ENCODE results near the gene KDM5A.
A peak's percentile ranks its signal among the peaks of the same experiment; 100 is the strongest.
"Not testable (repeated sequence)": the region's sequence is repeated elsewhere in the genome, so short reads cannot be mapped to it uniquely, and the experiment has no call there.

The KDM5A gene

DNA sequence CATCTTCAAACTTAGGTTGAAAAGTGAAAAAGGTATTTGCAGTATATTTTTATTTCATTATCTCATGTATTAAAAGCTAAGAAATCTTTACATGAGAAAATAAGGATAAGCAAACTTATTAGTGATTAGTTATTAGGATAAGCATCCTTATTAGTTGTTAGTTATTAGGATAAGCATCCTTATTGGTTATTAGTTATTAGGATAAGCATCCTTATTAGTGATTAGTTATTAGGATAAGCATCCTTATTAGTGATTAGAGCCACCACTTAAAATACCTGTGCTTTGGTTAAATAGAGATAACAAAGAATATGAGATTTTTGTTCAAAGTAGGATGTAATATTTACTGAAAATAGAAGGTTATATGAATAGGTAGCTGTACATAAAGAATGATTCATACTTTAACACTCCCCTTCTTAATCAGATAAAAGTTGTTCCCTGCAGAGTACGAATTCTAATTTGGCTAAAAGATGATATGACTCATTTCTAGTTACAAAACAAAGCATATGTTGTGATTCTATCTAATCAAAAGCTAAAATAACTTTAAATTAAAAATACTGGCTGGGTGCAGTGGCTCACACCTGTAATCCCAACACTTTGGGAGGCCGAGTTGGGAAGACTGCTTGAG lies 56.4 kb downstream of the KDM5A start:
- DNase-seq (ENCODE audit: low spot score), result no peak

DNA sequence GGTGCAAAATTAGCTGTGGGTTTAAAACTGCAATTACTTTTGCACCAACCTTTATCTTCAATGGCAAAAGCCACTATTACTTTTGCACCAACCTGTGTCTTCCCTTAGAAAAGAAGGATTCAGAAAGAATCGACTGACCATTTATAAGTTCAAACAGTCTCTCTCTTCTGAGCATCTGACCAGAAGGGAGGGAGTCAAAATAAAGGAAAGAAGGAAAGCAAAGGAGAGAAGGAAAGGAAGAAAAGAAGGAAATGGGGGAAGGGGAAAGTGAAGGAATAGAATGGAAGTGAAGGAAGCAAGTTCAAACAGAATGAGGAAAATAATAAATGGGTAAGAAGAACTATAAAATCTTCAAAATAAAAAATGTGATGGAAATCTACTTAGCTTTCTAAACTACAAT lies 57.8 kb downstream of the KDM5A start:
- DNase-seq (ENCODE audit: low spot score), result no peak

DNA sequence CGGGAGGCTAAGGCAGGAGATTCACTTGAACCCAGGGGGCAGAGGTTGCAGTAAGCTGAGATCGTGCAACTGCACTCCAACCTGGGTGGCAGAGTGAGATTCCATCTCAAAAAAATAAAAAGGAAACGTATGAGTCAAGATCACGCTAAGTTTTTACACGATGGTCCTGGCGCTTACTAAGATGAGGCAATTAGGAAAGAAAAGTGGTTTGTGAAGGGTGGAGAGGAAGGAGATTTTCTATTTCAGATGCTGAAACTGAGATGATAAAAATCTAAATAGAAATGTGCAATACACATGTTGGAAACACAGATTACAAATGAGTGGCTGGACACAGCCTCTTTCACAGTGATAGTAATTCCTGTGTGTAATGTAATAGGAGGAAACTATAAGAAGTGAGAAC lies 63.2 kb downstream of the KDM5A start:
- no peak for DNase-seq (ENCODE audit: low spot score)

DNA sequence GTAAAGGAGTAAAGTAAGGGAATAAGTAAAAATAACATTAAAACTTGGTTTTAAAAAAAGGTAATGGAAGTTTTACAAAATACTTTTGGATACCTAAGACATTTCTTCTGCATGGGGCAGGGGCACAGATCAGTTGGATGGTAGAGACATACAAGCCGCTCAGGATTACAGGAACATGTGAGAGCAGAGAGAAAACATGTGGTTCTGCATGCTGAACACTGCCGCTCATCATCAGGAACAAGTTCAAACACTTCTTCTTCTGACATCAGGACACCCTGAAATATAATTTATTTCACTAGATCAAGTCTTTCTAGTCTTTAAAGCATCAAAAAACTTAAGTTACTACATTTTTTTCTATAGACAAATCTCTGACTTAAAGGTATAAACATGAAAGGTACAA lies 65.6 kb downstream of the KDM5A start:
- DNase-seq (ENCODE audit: low spot score), result no peak

DNA sequence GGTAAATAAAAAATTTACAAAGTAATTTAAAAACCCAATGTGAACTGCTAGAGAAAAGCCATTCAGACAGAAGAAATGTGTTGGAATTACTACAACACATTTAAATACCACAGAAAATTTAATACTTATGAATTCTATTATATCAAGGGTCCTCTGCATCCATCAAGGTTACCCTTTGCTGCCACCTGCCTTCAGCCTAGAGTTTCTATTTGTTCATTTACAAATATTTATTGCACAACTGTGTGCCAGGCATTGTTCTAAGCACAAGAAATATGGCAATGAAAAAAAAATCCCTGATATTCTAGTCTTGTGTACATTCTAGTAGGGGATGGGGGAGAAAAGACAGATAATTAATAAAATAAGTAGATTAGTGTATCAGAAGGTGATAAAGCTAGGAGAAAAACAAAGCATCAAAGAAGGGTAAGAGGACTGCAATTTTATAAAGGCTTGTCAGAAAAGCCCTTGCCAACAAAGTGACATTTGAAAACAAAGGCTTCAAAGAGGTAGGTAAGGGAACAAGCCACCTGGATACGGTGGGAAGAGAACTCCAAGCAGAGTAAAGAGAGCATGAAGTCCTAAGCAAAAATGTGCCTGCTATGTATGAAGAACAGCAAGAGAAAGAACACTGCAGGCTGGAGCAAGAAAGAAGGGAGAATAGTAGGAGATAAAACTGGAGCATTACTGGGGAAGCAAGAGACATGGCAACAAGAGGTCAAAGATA lies 67.4 kb downstream of the KDM5A start:
- DNase-seq (ENCODE audit: low spot score), result no peak

GRCh38 chr12:318759-319515 lies 70.2 kb downstream of the KDM5A start:
- peak; percentile 11 for DNase-seq (ENCODE audit: low spot score)

GRCh38 chr12:308511-308910 lies 80.6 kb downstream of the KDM5A start:
- DNase-seq (ENCODE audit: low spot score), result no peak

DNA sequence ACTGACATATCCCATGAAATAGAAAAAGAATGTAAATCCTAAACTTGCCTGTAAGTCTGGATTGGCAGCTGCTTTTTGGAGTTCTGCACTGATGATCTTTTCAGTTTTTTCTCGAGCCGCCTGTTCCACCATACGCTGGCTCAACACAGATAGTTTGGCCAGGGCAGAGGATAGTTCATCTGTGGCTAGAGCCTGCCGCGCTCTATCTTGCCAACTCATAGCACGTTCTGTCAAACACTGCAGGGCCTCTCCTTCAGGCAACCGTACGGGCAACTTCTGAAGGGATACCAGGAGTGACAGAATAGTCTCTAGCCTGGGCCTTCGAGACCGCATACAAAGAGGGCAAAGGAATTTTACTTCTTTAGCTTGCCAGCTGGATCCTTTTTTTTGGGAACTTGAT lies 81.7 kb downstream of the KDM5A start:
- no peak for DNase-seq (ENCODE audit: low spot score)

- peak; percentile 5 for DNase-seq (ENCODE audit: low spot score)
Measured at GRCh38 chr12:304805-305204, 84.3 kb downstream of the KDM5A start.

- not testable (repeated sequence) for DNase-seq (ENCODE audit: low spot score)
Measured at GRCh38 chr12:302766-303165, 86.4 kb downstream of the KDM5A start.

DNA sequence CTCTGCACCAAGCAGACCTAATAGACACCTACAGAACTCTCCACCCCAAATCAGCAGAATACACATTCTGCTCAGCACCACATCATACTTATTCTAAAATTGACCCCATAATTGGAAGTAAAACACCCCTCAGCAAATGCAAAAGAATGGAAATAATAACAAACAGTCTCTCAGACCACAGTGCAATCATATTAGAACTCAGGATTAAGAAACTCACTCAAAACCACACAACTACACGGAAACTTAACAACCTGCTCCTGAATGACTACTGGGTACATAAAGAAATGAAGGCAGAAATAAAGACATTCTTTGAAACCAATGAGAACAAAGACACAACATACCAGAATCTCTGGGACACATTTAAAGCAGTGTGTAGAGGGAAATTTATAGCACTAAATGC lies 89.0 kb downstream of the KDM5A start:
- DNase-seq (ENCODE audit: low spot score), result not testable (repeated sequence)

DNA sequence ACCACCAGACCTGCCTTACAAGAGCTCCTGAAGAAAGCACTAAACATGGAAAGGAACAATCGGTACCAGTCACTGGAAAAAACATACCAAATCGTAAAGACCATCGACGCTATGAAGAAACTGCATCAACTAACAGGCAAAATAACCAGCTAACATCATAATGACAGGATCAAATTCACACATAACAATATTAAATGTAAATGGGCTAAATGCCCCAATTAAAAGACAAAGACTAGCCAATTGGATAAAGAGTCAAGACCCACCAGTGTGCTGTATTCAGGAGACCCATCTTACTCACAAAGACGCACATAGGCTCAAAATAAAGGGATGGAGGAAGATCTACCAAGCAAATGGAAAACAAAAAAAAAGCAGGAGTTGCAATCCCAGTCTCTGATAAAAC lies 89.6 kb downstream of the KDM5A start:
- not testable (repeated sequence) for DNase-seq (ENCODE audit: low spot score)

GRCh38 chr12:298059-298458 lies 91.1 kb downstream of the KDM5A start:
- not testable (repeated sequence) for DNase-seq (ENCODE audit: low spot score)

- no peak for DNase-seq (ENCODE audit: low spot score)
Measured at GRCh38 chr12:295132-295531, 94.0 kb downstream of the KDM5A start.

DNA sequence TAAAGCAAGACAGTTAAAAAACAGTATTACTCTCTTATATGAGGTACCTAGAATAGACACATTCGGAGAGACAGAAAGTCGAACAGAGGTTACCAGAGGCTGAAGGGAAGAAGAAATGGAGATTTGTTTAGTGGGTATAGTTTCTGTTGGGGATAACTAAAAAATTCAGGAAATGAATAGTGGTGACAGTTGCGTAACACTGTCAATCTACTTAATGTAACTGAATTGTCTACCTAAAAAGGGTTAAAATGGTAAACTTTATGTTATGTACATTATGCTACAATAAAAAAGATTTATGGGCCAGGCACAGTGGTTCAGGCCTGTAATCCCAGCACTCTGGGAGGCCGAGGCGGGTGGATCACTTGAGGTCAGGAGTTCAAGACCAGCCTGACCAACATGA lies 95.9 kb downstream of the KDM5A start:
- no peak for DNase-seq (ENCODE audit: low spot score)

- DNase-seq (ENCODE audit: low spot score), result no peak
Measured at GRCh38 chr12:292186-292585, 96.9 kb downstream of the KDM5A start.

- DNase-seq (ENCODE audit: low spot score), result no peak
Measured at GRCh38 chr12:291153-291723, 97.9 kb downstream of the KDM5A start.

- peak; percentile 9 for DNase-seq (ENCODE audit: low spot score)
Measured at GRCh38 chr12:288687-289086, 100.4 kb downstream of the KDM5A start.

- DNase-seq (ENCODE audit: low spot score), result no peak
Measured at GRCh38 chr12:286531-287300, 102.4 kb downstream of the KDM5A start.

DNA sequence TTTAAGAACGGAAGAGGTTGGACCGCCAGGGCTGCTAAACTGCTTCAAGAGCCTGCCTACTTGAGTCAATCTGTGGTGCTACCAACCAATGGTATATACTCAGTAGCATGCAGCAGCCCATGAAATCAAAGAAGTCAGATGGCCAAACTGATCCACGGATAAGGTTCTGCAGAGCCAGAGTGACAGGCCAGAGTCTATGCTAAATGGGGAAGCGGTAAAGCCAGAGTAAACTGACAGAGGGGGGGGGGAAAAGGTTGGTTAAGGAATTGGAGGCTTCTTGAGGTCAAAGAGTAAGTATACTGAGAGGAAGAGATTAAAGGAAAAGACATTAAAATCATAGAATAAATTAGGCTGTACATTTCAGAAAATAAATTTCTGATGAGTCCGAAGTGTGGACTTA lies 111.1 kb downstream of the KDM5A start:
- DNase-seq (ENCODE audit: low spot score), result no peak

- DNase-seq (ENCODE audit: low spot score), result no peak
Measured at GRCh38 chr12:275812-276211, 113.3 kb downstream of the KDM5A start.

DNA sequence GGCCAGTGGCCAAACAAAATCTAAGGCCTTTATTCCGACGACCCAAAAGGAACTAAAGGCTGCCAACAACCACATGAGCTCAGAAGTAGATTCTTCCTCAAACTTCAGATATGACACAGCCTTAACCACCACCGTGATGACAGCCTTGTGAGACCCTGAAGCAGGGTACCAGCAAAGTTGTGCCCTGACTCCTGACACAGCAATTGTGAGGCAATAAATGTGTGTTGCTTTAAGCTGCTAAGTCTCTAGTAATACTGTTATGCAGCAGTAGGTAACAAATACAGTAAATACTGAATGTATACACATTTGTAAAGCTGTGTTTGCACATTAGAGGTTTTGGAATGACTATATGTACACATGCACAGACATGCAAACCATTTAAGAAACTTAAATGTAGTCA lies 115.7 kb downstream of the KDM5A start:
- DNase-seq (ENCODE audit: low spot score), result no peak
